ENCODE data around the gene TGFBR1.

TGFBR1 gene

DNA sequence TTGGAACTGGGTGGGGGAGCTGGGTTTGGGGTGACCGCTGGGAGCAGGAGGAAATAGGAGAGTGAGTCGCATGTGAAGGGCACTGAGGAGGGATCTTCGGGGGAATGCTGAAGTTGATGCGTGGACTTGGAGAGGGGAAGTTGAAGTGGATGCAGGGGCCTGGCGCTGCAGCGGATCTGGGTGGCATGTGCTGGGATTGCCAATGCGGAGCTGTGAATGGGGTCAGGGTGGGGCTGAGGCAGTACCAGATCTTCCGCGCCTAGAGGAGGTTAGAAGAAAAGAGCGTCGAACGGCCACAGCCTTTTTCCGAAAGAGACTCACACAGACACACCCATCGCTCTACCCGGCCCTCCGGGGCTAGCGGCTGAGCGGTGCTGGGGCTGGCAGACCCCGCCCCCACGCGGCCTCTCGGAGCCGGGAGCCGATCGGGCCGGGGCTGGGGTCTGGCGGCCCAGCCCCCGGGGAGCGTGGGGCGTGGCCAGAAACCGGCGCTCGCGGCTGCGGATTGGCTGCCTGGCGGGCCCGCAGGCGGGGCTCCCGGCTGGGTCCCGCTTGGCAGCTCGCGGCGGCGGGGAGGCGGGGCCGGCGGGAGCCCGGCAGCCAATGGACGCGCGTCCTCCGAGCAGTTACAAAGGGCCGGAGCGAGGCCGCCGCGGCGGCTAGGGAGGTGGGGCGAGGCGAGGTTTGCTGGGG lies at the start of gene TGFBR1:
Gene TGFBR1 (plus strand): TSS at position 655 of the 693 bp plus-strand sequence. CDS start 93 bp downstream, outside the sequence.
- peak; percentile 94 for DNase-seq
- peak; percentile 93 for ATAC-seq

DNA sequence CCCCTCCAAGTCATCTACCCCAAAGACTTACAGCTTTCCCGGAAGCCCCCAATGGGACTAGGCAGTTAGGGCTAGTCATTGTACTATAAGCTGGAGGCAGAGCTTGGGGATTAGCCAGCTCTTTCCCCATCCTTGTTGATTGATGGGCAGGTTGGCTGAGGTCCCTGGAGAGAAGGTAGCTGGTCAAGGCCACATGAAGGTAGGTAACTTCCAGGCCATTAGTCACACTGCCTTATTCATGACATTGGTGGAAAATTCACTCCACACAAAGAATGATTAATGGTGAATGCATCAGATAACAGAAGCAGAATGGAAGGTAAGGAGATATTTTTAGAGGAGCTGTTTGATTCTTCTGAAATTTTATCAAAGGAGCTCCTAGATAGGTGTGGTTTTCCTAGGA lies 49.5 kb upstream of the TGFBR1 start:
- ATAC-seq (no peak), DNase-seq (no peak)

- no peak for DNase-seq
These were observed 48.7 kb upstream of the TGFBR1 start for GRCh38 chr9:99056186-99056585.

DNA sequence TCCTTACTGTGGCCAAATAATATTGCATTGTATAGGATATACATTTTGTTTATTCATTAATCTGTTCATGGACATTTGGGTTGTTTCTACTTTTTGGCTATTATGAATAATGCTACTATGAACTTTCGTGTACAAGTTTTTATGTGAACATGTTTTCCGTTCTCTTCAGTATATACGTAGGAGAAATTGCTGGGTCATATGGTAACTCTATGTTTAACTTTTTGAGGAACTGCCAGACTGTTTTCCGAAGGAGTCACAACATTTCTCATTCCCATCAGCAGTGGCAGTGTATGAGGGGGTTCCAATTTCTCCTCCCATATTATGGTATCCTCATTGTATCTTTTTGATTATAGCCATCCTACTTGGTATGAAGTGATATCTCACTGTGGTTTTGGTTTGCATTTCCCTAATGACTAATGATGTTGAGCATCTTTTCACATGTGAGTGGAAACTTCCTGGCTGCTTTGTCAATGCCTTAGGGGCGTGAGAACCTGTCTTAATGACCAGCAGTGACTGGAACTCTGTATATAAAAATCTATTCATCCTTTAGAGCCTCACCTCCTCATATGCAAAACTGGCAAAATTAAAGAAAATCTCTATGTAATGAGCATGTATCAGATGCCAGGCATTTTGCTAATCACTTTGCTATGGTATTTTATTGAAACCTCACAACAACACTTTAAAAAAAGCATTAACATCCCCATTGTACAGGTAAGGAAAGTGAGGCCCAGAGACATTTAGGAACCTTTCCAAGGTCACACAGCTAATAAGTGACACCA lies 47.8 kb upstream of the TGFBR1 start:
- DNase-seq (peak; percentile 29), ATAC-seq (peak; percentile 70)

More at GRCh38 chr9:99056186-99056585, 48.7 kb upstream of the TGFBR1 start:
- ATAC-seq = no peak

GRCh38 chr9:99057665-99058625 lies 47.0 kb upstream of the TGFBR1 start:
- DNase-seq (peak; percentile 75), ATAC-seq (peak; percentile 53)

- DNase-seq (peak; percentile 24), ATAC-seq (peak; percentile 34)
These were observed 45.7 kb upstream of the TGFBR1 start for GRCh38 chr9:99058964-99059921.

- ATAC-seq (no peak), DNase-seq (no peak)
These were observed 44.3 kb upstream of the TGFBR1 start for GRCh38 chr9:99060621-99061020.

DNA sequence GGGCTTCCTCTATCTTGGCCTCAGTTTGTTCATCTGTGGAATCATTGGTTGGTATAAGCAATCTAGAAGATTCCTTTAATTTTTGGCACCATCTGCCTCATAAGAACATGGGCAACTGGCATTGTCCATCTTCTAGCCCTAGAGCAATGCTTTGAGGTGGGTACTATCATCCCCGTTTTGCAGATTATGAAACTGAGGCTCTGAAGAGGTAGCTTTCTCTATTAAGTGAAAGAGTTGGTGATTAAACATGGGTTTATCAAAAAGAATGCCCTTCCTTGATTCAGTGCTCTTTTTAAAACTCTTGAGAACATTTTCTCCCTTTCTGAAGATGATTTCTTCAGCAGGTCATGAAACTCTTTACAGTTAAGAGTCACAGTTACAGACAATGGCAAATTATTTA lies 42.4 kb upstream of the TGFBR1 start:
- ATAC-seq (no peak), DNase-seq (no peak)

DNA sequence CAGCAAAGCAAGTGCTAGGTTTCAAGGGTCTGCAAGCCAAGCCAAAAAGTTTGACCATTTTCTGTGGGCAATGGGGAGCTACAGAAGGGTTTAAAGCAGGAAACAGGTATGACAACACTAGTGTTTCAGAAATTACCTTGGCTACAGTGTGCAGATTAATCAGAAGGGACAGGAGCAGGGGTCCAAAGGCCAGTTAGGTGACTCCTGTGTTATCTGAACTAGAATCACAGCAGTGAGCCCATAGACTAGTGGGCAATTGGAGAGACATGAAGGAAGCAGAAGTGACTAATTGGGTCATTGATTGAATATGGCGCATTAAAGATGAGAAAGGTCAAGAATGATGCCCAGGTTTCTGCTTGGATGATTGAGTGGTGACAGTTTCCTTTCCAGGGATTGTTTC lies 41.4 kb upstream of the TGFBR1 start:
- ATAC-seq (no peak), DNase-seq (no peak)

- DNase-seq (no peak), ATAC-seq (no peak)
These were observed 38.3 kb upstream of the TGFBR1 start for GRCh38 chr9:99066571-99066970.

DNA sequence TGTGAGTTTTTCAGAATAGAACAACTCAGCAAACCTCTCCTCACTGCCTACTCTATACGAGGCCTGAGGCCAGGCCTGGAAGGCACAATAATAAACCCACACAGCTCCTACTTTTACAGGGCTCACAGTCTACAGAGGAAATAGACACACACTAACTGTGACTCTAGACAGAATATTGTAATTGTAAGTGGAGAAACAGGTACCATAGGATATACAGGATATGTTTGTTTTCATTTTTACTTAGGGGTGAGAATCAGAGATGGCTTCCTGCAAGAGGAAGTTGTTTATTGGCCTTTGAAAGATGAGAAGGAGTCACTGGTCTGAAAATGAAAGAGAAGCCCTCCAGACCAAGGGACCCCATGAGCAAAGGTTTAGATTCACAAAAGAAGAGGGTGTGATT lies 35.8 kb upstream of the TGFBR1 start:
- ATAC-seq (no peak), DNase-seq (no peak)

DNA sequence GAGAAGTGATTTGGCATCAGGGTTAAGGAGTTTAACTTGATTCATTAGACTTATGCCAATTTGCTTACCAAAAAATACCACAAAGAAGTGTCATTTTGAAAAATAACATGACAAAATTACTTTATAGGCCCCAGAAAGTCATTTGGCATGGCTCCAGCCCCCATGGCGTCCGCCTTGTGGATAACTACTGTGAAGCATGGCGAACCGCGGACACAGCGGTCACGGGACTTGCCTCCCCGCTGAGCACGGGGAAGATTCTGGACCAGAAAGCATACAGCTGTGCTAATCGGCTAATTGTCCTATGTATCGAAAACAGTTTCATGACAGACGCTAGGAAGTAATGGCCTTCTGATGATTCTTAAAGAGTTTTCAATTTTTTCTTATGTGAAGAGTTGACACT lies 35.4 kb upstream of the TGFBR1 start:
- DNase-seq (no peak), ATAC-seq (no peak)

DNA sequence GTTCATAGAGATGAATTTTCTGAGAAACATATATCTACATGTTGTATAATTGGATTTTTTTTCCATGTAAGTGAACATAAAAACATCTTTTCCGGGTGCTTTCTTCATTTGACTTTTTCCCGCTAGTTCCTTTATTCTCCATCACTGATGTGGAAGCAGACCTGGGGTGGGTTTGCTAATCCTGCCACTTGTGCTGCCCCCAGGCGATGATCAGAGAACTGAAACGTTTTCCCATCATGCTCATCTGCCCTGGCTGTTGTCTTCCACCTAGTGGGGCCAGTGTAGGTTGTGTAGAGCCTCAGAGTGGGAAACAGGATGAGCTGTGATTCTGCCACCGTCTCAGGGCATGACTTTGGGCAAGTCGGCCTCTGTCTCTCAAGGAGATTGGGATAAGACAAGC lies 34.2 kb upstream of the TGFBR1 start:
- no peak for ATAC-seq

DNA sequence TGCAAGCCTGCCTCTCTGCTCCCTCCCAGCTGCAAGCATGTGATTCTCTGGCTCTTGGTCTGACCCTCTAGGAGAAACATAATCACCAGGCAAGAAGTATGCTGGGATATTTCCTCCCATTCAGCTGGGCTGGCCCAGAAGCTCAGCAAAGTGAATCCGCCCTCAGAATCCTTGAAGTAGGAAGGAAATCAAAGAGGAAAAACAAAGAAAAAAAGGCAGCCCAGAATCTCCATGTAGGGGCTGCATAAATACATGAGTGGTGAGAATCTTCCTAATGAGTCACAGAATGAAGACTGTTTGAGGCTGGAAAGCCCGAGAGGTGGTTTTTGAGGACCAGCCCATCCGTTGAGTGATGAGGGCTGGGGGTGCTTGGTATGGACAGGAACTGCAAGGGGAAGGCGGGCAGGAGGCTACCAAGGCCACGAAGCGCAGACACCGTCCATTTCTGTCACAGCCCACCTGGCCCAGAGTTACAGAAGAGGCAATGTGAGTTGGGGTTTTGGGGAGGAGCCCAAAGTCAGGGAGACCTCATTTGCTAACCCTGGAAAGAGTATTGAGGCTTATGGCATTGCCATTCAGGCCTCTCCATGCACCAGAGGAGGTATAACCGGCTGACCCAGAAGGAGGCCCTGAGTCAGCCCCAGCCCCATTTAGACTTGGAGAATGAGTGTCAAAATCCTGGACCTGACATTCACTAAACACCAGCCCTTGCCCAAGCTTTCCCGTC lies 33.4 kb upstream of the TGFBR1 start:
- no peak for DNase-seq

More for the DNA sequence above, 34.2 kb upstream of the TGFBR1 start:
- no peak for DNase-seq

GRCh38 chr9:99072040-99072394 lies 32.9 kb upstream of the TGFBR1 start:
- DNase-seq (no peak), ATAC-seq (no peak)

More for the DNA sequence above, 33.4 kb upstream of the TGFBR1 start:
- ATAC-seq = peak; percentile 42

DNA sequence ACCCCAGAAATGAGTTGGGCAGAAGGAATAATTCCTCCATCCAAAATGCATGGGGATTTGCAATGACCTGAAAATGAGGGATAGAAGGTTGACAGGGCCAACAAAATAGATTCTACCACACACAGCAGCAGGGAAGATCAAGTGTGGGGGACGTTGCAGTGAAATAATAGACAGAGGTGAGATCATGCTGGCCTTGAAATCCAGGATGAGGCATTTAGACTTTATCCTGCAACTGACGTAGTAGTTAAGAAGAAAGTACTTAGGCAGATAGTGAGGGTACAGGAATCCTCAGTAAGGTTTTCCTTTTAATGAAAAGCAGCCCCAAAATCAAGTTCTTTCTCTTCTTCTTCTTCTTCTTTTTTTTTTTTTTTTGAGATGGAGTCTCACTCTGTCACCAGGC lies 31.6 kb upstream of the TGFBR1 start:
- no peak for DNase-seq
- ATAC-seq = no peak

DNA sequence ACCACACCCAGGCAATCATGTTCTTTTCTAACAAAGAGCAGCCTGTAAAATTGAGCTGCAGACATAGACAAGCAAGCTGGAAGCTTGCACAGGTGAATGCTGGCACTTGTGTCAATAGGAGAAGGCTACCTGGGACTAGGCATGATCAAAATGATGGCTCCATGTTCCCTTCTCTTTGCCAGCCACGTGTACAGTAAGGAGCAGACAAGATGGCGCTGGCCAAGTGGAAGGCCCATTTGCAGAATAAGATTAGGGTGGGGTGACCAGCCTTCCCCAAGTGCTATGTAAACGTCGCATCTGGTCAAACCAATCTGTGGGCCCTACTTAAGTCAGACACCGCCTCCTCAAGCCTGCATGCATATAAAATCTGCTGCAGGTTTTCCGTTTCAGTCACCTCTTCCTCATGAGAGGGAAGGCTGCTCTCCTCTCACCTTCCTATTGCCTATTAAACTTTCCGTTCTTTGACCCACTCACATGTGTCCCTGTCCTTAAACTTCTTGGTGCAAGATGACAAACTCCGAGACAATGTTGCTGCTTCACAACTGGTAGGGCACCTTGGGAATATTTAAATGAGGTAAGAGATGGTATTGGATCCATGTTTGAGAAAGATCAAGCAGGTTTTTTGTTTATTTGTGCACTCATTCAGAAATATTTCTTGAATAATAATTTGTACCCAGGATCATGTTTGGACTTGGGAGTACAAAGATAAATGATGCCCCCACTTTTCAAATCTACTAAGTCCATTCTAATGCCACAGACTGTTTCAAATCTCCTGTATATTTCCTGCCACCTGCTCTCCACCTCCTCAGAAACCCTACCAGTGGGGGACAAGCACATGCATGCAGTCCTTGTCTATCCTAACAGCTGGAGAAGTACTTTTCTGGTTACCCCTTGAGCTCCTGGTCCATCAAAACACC lies 30.7 kb upstream of the TGFBR1 start:
- ATAC-seq (no peak), DNase-seq (no peak)

- ATAC-seq (no peak), DNase-seq (no peak)
These were observed 30.0 kb upstream of the TGFBR1 start for GRCh38 chr9:99074902-99075245.

- DNase-seq (no peak), ATAC-seq (no peak)
These were observed 29.5 kb upstream of the TGFBR1 start for GRCh38 chr9:99075246-99075912.

Measured in stimulated activated naive CD8-positive, alpha-beta T cell treated with anti-CD3 and anti-CD28 coated beads, Interleukin-15, Interleukin-2, amounts not matched to agents 100 U/mL and 50 U/mL, for 24 hours (primary cell).